GM21529 (cell line): ENCODE data around the gene POLN.

Experiments used
- ATAC-seq: cut with Tn5 transposase; IDR thresholded peaks from one replicate; pipeline ENCODE4 v1.9.1; 2021; ENCODE audit not compliant: unreplicated experiment

POLN gene

DNA sequence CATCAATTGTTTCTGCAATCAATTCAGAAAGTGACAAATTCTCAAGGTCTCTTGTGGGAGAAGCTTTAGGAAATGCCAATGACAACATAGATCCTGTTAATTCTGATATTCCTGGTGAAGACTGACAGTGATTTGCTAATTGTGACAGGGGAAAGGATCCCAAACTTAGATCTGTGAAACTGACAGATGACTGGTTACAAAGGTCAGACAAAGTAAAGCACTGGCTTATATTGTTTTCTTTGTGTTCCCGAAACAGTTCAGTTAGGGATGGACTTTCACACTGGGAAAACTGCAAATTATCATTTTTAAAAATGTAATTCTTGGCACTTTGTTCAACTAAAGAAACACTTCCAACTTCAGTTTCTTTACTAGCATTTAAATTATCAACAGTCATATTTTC, 152.7 kb downstream of the POLN start:
- ATAC-seq = no peak

DNA sequence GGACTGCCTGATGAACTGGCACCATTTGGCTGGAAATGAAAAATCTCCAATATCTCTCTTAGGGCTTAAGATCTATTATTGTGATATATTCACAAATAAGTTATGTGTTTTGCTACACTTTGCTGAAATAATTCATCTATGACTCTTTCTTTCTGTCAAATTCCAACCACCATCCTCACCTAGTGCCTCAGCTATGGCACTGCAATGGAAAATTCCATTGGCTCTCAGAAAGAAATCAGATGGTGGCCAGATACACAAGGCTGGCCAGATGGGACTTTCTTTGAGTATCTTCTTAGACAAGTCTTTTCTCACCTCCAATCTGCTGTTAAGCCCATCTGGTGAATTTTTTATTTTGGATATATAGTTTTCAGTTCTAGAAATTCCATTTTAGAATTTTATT, 154.8 kb downstream of the POLN start:
- ATAC-seq = no peak

DNA sequence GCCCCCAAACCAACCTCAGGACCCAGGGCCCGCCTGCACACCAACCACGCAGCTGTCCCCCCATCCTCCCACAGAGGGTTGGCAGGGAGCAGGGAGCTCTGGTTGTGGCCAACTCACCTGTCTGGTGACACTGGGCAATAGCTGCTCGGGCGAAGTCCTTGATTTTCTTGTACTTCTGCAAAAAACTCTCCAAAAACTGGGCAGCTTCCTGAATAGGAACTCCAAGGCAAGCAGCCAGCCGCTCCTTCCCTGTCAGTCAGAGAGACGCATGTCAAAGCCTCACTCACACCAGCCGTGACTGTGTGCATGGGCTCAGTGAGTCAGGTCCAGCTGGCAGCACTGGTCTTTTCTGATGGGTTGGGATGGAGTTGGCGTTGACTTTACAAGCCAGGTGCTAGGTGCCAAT, 156.4 kb downstream of the POLN start:
- no peak for ATAC-seq

DNA sequence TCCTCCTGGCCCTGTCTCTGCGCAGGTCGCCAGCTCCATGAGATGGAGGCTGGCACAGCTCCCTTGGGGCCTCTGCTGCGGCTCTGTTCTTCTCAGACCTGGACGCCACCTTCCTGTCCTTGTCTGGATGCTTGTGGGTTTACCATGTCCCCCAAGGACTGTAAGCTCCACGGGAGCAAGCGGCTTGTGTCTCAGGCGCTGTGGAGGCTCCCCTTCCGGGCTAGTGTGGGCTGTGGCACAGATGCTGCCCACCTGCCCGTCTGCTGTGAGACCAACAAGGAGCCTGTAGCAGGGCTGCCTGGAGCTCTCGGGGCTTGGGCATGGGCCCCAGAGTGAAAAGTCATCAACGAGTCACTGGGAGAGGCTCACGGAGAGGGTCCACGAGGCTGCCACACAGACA, 157.6 kb downstream of the POLN start:
- ATAC-seq = no peak

DNA sequence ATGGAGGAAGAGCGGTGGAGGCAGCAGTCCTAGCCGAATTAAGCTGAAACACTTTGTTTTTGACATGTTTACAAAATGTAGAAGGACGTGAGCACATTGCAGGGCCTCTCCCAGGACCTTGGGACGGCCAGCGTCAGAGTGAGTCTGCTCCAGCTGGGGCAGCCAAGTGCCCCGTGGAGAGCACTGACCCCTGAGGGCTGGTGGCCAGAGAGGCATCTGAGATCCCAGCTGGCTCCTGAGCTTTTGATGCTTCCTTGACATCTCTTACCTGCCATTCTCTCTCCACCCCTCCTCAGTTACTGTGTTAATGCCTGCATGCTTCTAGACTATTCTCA, 158.1 kb downstream of the POLN start:
- no peak for ATAC-seq

DNA sequence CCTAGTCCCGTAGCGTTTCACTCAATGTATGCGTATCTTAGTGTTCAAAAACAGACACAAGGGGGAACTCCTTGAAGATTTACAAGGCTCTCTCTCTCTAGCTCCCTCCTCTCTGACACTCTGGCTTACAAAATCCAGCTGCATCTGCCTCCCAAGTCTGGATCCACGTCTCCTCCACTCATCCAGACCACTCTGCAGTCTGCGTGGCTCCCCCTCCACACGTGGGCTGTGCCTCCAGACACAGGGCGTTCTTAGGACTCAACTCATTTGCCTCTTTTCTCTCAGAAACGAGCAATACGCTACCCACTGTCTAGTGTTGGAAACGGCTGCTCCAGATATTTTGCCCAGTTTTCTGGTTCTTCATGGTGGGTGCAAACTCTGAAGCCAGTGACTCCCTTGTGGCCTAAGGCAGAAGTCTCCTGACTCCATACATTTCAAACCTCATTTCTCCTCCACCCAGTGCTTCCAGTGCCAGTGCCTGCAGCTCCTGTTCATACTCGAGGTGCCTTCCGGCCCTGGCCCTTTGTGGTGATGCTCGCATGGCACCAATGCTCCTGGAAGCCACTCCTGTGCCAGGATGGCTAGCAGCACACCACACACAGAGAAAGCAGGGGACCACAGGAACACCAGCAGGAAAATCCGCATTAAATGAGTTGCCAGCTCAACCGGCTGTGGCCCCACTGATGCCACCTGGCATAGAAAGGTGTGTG, 158.7 kb downstream of the POLN start:
- ATAC-seq = no peak

DNA sequence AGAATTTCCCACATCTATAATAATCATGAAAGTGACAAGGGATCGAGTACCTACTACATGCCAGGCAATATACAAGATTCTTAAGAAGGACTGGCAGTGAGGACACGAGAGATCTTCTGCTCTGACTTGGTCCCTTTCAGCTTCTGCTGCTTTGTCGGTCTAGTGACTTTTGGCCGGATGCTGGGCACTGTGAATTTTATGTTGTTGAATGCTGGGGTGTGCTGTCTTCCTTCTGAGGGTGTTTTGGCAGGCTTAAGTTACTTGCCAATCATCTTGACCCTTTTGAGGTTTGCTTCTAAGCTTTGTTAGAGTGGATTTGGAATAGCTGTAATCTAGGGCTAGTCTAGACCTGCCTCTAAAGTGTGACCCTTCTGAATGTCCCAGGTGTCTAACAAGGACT, 159.3 kb downstream of the POLN start:
- ATAC-seq = no peak

DNA sequence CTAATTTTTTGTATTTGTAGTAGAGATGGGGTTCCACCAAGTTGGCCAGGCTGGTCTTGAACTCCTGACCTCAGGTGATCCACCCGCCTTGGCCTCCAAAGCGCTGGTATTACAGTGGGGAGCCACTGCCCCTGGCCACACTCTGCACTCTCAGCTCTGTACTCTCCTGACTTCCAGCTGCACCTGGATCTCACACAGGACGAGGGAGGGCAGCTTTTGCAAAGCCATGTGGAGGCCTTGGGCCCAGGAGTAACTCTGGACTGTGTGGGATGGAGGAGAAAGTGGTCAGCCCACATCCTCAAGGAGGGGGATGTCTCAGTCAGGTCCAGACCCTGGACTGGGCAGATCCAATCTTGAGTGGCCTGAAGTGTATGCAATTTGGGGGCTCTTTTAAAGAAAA, 159.8 kb downstream of the POLN start:
- no peak for ATAC-seq

DNA sequence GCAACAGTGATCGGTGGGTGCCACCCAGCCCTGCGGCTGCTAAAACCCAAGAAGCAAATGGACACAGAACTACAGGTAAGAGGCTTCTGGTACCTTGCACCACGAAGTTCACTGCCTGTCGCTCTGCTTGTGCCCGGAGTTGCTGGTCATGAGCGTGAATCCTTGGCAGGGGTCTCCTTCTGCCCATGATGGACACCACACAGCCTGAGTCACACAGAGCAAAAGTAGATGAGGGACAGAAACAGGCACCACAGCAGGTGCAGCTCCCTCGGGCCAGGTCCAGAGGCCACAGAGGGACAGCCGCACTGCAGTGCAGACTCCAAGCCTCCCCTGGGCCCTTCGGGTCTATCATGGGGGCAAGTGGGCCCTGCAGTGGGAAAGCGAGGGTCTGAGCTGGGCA, 160.4 kb downstream of the POLN start:
- no peak for ATAC-seq

DNA sequence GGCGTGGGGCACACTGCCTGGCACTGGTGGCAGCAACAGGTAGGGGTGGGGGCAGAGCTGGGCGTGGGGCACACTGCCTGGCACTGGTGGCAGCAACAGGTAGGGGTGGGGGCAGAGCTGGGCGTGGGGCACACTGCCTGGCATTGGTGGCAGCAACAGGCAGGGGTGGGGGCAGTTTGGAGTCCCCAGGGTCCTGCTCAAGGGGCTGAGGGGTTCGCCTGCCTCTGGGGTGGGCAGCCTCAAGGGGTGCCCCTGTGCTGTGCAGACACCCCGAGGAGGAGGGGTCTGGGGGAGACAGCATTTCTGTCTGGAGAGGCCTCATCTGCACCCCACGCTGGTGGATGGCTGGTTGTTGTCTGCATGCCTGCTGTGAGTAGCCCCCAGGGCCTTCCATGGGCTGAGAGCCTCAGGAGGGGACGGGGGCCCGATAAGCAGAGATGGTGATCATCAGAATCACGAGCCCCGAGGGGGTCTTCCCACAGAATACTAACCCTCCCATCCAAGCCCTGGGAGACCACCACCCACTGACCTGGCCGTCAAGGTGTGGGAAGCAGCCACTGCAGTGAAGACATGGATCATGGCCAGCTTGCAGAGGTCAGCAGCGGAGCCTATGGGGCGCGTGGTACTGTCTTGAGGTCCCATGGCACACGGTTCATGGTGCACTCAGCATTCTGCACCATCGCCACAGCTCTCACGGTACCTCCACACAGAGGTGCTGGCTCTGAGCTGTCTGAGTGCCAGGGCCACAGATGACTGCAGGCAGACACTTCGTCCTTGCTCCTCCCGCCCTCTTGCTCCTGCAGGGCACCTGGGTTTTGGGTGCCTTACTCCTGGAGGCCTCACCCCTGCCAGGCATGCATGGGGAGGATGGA, 161.3 kb downstream of the POLN start:
- ATAC-seq = no peak

DNA sequence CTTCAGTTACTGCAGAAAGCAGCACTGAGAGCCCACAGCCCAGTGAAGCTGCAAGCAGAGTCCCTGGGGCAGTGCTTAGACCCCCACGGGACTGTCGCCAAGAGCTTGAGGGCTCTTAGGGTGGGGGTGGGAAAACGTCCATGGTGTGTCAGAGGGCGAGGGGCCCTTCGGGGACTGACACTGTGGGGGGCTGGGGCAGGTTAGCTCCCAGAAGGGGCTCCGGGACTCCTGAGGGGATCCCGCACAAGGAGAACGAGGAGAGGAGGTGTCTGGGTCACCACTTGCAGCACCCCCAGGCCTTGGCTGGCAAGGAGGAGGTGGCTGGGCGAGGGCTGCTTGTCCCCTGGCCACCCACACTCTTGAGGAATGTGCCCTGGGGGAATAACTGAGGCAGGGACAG, 162.0 kb downstream of the POLN start:
- ATAC-seq = no peak

DNA sequence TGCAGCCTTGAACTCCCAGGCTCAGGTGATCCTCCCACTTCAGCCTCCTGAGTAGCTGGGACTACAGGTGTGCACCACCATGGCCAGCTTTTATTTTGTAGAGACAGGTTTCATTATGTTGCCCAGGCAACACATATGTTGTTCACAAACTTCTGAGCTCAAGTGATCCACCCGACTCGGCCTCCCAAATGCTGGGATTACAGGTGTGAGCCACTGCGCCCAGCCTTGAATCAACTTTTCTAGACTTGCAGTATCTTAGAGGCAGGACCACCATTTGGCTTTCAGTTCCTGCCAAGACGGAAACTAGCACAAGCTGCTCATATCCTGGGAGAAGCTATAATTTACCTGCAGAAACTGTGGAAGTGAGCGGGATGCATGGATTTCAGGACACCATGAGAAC, 162.9 kb downstream of the POLN start:
- no peak for ATAC-seq

DNA sequence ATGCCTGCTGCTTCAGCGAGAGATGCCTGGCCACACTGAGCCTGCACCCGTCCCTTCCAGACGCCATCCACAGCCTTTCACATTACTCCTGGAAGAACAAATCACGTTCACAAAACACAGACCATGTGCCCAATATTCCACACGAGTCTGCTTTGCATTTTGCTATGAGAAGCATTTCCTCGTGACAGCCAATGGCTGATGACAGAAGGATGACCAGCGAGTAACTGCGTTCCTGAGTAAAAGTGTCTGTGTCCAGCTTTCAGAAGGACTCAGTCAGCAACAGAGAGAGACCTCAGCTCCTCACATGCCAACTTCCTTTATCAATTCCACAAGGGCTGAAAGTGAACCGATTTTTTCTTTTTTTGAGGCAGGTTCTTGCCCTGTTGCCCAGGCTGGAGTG, 163.3 kb downstream of the POLN start:
- no peak for ATAC-seq

DNA sequence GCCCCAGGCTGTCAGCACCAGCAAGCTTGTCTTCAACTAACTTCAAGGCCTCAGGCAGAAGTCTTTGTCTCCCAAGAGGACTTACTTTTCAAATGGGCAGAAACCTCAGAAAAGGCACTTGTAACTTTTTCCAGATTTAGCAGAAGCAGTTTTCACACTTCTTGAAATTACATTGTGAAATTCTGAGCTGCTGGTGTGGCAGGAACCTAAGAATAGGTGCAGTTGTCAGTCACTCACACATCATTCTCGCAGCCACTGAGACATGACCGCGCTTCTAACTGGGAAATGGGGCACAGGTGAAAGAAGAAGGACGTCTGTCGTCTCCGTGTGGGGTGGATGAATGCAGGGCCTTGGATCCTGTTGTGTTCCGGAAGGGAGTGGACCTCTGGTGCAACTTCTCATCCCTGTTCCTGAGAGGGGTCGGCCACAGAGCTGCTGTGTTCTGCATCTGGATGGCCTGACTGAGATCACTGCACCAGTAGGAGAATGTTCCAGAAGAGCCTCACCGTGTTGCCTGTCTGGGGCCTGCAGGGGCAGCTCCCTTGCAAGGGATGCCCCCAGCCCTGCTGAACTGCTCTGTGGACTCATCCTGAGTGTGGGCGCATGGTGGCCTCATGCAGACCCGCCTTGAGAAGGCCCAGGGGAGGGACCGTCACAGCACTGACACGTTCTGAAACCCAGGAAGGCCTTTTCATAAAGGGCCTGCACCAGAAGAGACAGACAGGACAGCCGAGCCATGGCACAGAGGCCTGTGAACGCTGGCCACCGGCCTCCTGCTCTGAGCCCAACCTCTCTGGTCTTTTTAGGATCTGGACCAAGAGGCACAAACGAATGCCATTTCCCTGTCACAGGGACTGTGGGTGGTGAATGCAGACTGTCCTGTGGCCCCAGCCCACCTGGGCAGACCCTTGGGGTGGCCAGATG, 164.1 kb downstream of the POLN start:
- no peak for ATAC-seq

DNA sequence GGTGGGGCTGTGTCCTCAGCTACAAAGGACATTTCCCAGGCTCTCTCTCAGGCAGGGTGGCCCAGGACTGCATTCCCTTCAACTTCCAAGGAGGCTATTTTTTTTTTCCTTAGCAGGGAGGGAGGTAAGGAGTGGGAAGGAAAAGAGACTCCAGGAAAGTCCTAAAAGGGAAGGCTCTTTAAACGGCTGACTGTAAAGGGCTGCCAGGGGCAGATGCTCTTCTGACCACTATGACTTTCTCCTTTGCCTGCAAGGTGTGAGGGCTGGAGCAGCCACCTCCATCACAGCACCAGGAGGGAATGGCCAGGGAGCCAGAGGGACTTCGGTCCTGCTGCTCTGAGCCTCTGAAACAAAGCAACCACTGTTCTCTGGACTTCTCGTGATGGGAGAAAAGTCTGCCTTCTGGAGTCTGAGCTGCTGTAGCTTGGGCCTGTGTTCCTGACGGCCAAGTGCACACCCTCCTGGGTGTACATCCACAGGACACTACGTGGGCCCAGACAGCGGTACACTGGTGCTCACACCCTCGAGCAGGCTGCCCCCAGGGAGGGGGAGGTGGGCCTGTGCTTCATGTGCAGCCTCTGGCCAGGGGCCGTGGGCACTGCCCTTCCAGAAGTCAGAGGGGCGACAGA, 164.9 kb downstream of the POLN start:
- ATAC-seq = no peak

DNA sequence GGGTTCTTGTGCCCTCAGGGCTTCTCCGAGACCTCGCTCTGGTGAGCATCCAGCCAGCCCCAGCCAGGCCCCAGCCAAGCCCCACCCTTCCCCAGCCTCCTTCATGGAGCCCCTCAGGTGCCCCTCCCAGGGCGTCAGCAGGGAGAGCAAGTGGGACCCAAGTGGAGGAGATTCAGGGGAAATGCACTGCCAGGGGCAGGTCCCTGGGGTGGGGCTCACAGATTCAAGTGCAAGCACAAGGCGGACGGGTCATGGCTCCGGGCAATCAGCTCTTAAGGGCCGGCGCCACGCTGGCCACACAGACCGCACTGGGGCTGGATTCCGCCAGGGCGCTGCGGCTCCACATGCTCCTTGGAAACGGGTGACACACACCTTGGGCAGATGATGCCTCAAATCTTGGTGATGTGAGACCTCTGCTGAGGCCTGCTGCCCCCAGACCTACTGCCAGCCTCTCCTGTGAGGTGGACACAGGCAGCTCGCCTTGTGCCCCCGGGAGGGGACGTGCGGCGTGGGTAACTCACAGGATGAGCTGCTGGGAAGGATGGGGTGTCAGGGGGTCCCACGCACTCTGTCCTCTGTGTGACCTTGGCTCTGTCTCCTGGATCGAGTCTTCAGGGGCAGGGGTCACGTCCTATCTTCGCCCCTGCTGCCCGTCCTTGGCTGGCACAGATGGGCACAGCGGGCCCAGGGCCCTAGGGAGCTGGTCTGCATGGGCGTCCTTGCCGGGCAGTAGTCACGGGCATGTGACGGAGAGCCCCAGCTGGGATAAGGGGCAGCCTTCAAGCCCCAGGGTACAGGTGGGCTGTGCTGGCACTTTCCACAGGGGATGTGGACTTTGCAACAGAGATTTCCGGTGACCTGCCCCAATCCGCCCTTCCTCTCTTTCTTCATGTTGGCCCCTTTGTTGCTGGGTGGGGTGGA, 165.7 kb downstream of the POLN start:
- ATAC-seq = no peak

DNA sequence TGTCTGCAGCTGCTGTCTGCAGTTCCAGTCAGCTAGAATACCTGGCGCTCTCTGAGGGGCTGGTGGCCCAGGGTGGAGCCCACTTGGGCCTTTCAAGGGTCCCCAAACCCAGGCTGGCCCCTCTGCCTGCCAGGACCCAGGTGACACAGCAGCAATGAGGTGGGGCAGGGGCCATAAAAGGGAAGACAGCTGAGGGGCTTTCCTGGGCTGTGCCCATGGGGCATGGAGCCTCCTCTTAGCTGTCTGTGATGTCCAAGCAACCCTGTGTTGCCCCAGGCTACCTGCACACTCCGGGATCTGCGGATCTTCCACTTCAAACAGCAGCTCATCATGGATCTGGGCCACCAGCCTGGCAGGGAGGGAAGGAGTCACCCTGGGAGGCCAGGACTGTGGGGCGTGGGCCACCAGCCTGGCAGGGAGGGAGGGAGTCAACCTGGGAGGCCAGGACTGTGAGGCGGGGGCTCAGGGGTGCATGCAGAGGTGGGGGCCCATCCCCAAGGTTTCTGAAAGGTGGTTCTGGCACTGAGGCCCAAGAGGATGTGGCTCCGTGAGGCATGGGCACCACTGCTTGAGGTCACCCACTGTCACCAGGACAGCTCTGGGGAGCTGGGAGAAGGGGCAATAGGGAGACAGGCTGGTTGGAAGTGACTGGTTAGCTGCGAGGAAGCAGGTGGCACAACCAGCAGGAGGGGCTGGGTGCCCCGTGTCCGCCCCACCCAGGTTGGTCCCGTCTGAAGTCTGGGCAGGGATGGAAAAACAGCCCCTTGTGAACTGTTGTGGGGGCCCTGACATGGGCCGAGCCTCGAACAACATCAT, 166.5 kb downstream of the POLN start:
- ATAC-seq = no peak

DNA sequence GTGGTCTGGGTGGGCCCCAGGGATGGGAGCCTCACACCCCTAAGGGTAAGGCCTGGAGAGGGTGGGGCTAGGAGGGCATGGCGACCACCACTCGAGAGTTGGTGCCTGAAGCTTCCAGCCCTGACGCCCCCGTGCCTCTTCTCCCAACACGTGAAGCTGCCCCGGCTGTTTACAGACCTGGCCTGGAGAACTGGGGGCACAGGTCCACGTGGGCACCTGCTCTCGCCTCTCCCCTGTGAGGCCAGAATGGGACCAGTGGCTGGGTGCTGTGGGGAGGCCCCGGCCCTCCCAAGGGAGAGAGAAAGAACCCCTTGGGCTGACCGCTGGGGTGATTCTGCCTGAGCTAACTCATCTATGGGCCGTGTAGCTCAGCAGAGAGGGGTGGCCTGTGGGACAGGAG, 167.3 kb downstream of the POLN start:
- no peak for ATAC-seq

DNA sequence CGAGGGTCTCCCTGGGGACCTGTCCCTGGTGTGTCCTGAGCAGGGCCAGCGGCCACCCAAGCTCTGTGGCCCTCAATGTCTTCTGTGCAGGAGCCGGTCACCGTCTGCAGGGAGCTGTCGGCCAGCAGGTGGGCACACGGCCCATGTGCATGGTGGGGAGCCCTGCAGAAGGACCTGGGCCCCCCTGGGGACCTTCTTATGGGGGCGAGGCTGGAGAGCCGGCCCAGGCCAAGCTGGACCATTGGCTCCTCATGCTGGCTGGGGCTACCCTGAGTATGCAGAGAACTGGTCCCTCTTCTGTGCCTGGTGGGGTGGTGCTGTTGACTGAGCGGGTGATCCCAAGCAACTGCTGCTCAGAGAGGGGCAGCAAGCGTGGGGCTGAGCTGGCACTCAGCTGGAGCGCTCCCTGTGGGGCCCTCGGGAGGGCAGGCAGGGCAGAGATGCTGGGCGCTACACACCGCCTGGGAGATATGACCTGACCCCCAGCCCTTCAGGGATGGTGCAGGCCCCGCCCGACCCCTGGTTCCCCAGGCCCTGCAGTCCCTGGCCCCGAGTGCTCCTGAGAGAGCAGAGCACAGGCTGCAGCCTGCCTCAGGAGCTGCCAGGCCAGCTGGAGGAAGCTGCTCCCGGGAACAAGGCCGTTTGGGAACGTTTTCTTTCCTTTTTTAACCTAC, 168.0 kb downstream of the POLN start:
- ATAC-seq = no peak
